Loucy (cell line): ENCODE results near the gene ZNF507.

Source experiments
- H2AFZ ChIP-seq: fragments of 200-600 bp; sonication (generic); 2 replicates; pipeline ENCODE4 v1.6.0; 2016; ENCODE audit warnings: antibody characterized with exemption, mild to moderate bottlenecking, low read length, moderate library complexity
- H3F3A ChIP-seq: fragments of 200-600 bp; 2 replicates; pipeline ENCODE4 v1.6.0; 2016; ENCODE audit warnings: antibody characterized with exemption, low read depth, mild to moderate bottlenecking
- H3K27me3 ChIP-seq: fragments of 200-600 bp; sonication (generic); 2 replicates; pipeline ENCODE4 v1.6.1; 2014; ENCODE audit warnings: low read length, mild to moderate bottlenecking; ENCODE audit not compliant: insufficient read depth, poor library complexity, severe bottlenecking
- H3K36me3 ChIP-seq: fragments of 200-600 bp; sonication (generic); 2 replicates; pipeline ENCODE4 v1.6.1; 2016; ENCODE audit warnings: low read length; ENCODE audit not compliant: insufficient read depth
- H3K4me1 ChIP-seq: fragments of 200-600 bp; sonication (generic); 2 replicates; pipeline ENCODE4 v1.5.1; 2014; ENCODE audit warnings: low read length, mild to moderate bottlenecking; ENCODE audit not compliant: insufficient read depth, poor library complexity, severe bottlenecking
- H3K4me2 ChIP-seq: fragments of 200-600 bp; sonication (generic); 2 replicates; pipeline ENCODE4 v1.6.0; 2014; ENCODE audit warnings: antibody characterized with exemption, low read length, low read depth, mild to moderate bottlenecking; ENCODE audit not compliant: poor library complexity, severe bottlenecking
- H3K4me3 ChIP-seq: fragments of 200-600 bp; sonication (generic); 2 replicates; pipeline ENCODE4 v1.5.1; 2014; ENCODE audit warnings: low read length, mild to moderate bottlenecking, mixed read lengths; ENCODE audit not compliant: poor library complexity, severe bottlenecking
- H3K79me2 ChIP-seq: fragments of 200-600 bp; sonication (generic); 2 replicates; pipeline ENCODE4 v1.6.1; 2014; ENCODE audit warnings: low read length; ENCODE audit not compliant: insufficient read depth
- H3K9ac ChIP-seq: fragments of 200-600 bp; sonication (generic); 2 replicates; pipeline ENCODE4 v1.6.0; 2014; ENCODE audit warnings: mild to moderate bottlenecking, low read depth, low read length, moderate library complexity; ENCODE audit not compliant: poor library complexity, severe bottlenecking
- H3K9me2 ChIP-seq: fragments of 200-600 bp; sonication (generic); replicated peaks from 2 replicates; pipeline ENCODE4 v1.6.1; 2016; ENCODE audit warnings: low read depth, low read length, mixed read lengths
- H3K9me3 ChIP-seq: fragments of 200-600 bp; sonication (generic); 2 replicates; pipeline ENCODE4 v1.6.1; 2014; ENCODE audit warnings: mild to moderate bottlenecking, antibody characterized with exemption, low read length, low read depth; ENCODE audit not compliant: insufficient read depth
- H4K20me1 ChIP-seq: fragments of 200-600 bp; sonication (generic); 2 replicates; pipeline ENCODE4 v1.6.0; 2014; ENCODE audit warnings: antibody characterized with exemption, low read length, mild to moderate bottlenecking; ENCODE audit not compliant: insufficient read depth, poor library complexity, severe bottlenecking
- CTCF ChIP-seq: fragments of 200-600 bp; sonication (generic); conservative IDR thresholded peaks from 2 replicates; pipeline ENCODE4 v1.5.1; 2014; ENCODE audit warnings: mild to moderate bottlenecking, antibody characterized with exemption, low read length
- EZH2phosphoT487 ChIP-seq: fragments of 200-600 bp; IDR thresholded peaks from 2 replicates; pipeline ENCODE4 v1.6.1; 2018; ENCODE audit warnings: antibody characterized with exemption, mild to moderate bottlenecking, moderate library complexity, borderline replicate concordance

ZNF507 gene

DNA sequence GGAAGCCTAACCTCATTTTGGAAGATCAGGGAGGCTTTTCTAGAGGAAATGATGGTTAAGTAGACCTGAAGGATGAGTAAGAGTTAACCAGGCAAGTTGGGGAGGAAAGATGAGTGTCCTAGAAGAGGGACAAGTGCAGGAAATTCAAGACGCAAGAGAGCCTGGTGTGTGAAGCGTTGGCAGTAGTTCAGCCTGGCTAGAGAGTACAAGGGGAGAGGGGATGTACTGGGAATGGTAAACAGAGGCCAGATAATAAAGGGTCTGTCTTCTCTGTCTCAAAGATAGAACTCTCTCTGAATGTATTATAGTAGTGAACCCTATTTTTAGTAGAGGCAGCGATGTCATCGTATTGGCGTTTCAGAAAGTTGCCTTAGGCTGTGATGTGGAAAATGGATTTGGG lies 69.8 kb downstream of the ZNF507 start:
- H3K9me3 ChIP-seq, result no peaks in the 10 kb centered on the region
- H3K36me3 ChIP-seq, result peaks cover 17% of the 10 kb centered on the region
- no peak overlapping the region for H3K4me2 ChIP-seq
- H3K9ac ChIP-seq, result no peak overlapping the region
- no peak overlapping the region for H2AFZ ChIP-seq
- H3K4me3 ChIP-seq, result no peak overlapping the region
- no peaks in the 10 kb centered on the region for H3K27me3 ChIP-seq
- H3K4me1 ChIP-seq, result no peaks in the 10 kb centered on the region
- H3F3A ChIP-seq, result no peaks in the 10 kb centered on the region
- TF ChIP-seq CTCF (no peak), EZH2phosphoT487 (no peak)
- H4K20me1 ChIP-seq, result no peaks in the 10 kb centered on the region
- no peaks in the 10 kb centered on the region for H3K79me2 ChIP-seq
- no peaks in the 10 kb centered on the region for H3K9me2 ChIP-seq

GRCh38 chr19:32415669-32416068 lies 70.3 kb downstream of the ZNF507 start:
- Histone ChIP-seq H3F3A (no peaks in the 10 kb centered on the region), H4K20me1 (no peaks in the 10 kb centered on the region), H3K36me3 (peaks cover 17% of the 10 kb centered on the region), H3K79me2 (no peaks in the 10 kb centered on the region), H3K9me3 (no peaks in the 10 kb centered on the region), H3K4me3 (no peak overlapping the region), H3K27me3 (no peaks in the 10 kb centered on the region), H3K4me1 (no peaks in the 10 kb centered on the region), H3K4me2 (no peak overlapping the region), H3K9ac (no peak overlapping the region), H3K9me2 (no peaks in the 10 kb centered on the region), H2AFZ (no peak overlapping the region)
- TF ChIP-seq CTCF (no peak), EZH2phosphoT487 (no peak)

DNA sequence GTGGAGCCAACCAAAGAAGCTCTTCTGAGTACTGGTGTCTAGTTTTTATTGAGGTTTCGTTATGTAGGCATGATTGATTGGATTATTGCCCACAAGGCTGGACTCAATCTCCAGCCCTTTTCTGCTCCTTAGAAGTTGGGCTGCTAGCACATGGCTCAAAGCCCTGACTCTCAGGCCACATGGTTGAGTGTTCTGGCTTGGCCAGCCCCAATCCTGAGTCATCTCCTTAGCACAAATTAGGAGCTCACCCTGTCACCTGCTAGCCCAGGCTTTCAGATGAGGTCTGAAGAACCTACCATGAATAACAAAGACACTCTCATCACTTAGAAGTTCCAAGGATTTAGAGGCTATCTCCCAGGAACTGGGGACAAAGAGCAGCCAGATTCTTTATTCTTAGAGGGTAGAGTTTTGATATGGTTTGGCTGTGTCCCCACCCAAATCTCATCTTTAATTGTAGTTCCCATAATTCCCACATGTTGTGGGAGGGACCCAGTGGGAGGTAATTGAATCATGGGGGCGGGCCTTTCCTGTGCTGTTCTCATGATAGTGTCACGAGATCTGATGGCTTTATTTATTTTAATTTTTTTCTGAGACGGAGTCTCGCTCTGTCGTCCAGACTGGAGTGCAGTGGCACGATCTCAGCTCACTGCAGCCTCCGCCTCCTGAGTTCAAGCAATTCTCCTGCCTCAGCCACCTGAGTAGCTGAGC lies 71.5 kb downstream of the ZNF507 start:
- TF ChIP-seq CTCF (no peak), EZH2phosphoT487 (no peak)
- Histone ChIP-seq H3F3A (no peaks in the 10 kb centered on the region), H3K9me2 (no peaks in the 10 kb centered on the region), H3K4me2 (no peak overlapping the region), H3K9me3 (no peaks in the 10 kb centered on the region), H3K27me3 (no peaks in the 10 kb centered on the region), H2AFZ (no peak overlapping the region), H4K20me1 (no peaks in the 10 kb centered on the region), H3K79me2 (no peaks in the 10 kb centered on the region), H3K4me3 (no peak overlapping the region), H3K9ac (no peak overlapping the region), H3K4me1 (peaks cover 5% of the 10 kb centered on the region), H3K36me3 (peaks cover 14% of the 10 kb centered on the region)
